Lung microvascular endothelial cell (primary cell): Measurements from ENCODE around the gene C17orf50. TPM values are rescaled to one million over a fixed set of nuclear protein-coding genes. Genes with fewer than 3 reads are reported as not detected.
A peak's percentile ranks its signal among the peaks of the same experiment; 100 is the strongest.

ENCODE experiments used
- DNase-seq, 2 donors: peaks; one replicate each; pipeline versions ENCODE4 v3.0.0 to v3.0.0-alpha.2; 2010; ENCODE audit warnings: low read depth in 2 of 2
- total RNA-seq: library from RNA; depleted of rRNA; stranded (reverse); fragments of >200 nt; gene quantifications from 2 replicates; pipeline ENCODE4 v1.2.1, GENCODE V29; 2014

Gene C17orf50
- total RNA-seq: not detected in 2 replicates

DNA sequence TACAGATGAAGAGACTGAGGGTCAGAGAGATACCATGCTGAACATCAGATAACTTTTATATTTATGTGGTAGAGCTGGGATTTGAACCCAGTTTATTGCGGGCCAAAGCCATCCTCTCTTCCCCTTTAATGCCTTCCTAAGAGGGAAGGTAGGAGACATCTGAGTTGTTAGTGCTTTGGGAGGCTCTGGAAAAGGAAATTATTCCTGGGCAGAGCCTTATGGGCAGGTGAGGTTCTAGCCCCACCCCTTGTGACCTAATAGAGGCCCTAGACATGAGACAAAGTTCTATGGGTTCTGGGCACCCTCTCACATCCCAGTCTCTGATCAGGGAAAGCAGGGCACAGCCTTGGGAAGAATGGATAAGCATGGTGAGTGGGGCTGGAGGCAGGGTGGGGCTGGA is at the start of gene C17orf50:
Gene C17orf50 (plus strand): TSS at position 301 of the 400 bp plus-strand sequence. CDS start 55 bp downstream, at position 356.
- no peak for DNase-seq

- DNase-seq: no peak
Observed at GRCh38 chr17:35710950-35711349, 49.7 kb upstream of the C17orf50 start.

- peak; percentile 39 to 98 for DNase-seq
Observed at GRCh38 chr17:35713069-35713728, 47.5 kb upstream of the C17orf50 start.

GRCh38 chr17:35714988-35715387 is 45.7 kb upstream of the C17orf50 start:
- DNase-seq: no peak

DNA sequence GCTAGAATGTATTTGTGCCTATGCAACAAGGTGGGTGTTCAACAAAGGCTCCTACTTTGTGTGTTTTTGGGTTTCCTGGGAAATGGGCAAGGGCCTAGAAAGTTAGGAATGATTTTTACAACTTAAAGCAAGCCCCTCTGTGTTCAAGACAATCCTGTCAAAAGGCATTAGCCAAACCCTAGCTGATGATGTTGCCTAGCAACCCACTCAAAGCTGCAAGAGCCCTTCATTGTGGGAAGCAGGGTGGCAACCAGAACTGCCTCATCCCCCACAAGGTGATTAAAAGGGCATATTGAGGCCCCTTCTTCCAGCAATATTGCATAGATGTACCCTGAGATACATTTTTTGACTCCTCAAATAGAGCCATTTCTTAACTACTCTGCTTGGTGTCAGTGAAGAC is 45.3 kb upstream of the C17orf50 start:
- DNase-seq: no peak

DNA sequence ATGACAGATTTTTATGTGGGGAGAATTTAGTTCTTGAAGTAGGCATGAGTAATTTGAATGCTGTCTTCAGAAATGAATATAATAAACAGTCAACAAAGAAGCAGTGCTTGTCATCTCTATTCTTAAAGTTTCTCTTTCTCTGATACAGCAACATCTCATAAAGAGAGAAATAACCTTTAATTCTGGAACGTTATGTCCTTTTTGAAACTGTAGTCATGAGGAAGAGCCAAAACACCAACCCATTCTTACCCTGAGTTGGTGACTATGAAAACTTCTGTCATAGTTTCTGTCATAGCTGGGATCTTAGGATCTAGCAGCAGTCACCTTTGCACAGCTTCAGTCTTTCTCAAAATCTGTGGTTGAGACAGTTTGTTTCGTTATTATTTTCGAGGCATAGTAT is 44.5 kb upstream of the C17orf50 start:
- no peak for DNase-seq

DNA sequence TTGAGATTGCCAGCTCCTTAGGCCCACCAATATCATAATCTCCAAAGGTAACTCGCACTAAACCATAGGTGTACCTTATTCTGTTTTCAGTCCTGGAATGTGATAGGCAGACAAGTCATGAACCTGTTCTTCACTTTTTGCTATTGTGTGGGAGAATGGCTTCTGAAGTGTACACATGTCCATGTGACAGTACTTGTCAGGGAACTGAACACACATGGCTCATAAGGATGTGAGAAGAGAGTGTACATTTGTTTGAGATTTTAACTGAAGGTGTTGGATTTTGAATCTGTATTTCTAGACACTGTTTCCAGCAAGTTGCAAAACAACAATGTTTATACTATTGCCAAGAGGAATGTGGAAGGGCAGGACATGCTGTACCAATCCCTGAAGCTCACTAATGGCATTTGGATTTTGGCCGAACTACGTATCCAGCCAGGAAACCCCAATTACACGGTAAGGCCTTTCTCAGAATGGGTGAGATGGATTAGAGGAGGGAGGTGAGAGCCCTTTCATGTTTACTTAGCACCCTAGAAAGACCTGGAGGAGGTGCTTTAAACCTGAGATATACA is 43.7 kb upstream of the C17orf50 start:
- DNase-seq: no peak

DNA sequence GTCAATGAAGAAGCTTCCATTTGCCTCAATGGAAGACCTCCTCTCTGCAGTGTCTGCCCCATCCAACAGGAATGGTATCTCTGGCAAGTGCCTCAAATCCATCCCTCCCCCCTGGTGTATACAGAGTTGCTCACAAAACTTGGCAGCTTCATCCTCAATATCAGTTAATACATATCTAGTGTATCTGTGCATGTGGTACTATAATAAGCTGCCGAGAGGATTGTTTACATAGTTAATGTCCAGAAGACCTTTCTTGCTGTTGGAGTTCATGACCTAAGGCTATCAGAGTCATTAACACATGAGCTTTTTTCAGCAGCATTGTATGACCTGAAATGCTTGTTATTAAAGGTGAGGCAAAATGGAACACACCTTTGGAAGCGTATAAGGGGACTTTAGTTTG is 43.2 kb upstream of the C17orf50 start:
- no peak for DNase-seq

- DNase-seq: no peak
Observed at GRCh38 chr17:35723735-35724134, 37.0 kb upstream of the C17orf50 start.

GRCh38 chr17:35725058-35725457 is 35.6 kb upstream of the C17orf50 start:
- no peak for DNase-seq

GRCh38 chr17:35725802-35726126 is 34.9 kb upstream of the C17orf50 start:
- no peak for DNase-seq

DNA sequence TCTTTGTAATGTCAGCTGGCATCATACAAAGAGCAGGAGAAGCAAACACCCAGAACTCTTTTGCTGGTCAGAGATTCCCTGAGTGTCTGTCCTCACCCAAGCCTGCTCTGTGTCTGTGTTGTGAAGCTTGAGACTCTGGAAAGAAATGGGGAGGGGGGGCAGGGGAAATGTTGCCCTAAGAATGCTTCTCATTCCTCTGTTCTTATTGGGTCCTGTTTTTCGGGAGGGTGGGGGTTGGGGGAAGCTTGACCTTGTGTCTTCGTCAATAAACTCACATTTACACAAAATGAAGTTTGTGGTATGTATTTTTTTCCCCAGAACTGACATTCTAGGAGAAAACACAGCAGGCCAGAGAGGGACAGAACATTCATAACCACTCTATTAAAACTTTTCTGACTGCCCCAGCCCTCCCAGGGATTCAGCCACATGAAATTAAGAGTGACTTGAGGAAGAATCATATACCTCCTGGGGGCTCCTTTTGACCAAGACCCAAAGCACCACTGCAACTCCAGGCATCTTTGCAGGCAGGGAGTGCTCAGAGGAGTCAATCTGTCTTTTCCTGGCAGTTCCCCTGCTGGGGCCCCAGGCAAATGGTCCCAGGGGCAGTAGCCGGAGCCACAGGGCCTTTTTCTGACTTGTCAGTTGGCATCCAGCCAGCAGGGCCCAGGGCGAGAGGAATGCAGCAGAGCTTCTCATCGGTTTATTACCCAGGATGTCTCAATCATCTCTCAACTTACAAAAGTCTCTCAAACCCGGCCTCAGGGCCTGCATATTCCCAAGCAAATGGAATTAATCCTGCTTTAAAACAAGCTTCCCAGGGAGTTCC is 34.3 kb upstream of the C17orf50 start:
- DNase-seq: peak in 1 of 2 donors; percentile 53

DNA sequence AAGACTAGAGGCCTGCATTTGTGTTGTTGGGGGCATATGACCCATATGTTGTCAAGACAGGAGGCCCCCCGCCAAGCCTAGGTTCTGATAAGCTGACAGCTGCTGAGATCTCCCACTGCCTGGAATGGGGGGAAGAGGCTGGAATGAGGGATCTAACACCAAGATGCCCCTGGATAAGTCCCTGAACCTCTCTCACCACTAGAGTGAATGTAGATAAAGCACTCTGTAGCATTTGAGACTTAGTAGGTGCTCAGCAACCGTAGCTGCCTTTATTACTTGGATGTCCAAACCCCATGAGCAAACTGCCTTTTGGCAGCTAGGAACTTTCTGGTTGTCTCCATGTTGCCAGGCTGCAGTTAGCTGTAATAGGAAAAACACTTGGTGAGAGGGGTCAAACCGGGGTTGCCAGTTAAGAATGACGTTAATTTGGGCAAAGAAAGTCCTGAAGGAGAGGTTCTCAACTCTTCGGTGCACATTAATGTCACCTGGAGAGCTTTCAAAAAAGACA is 33.7 kb upstream of the C17orf50 start:
- no peak for DNase-seq

GRCh38 chr17:35727635-35728034 is 33.1 kb upstream of the C17orf50 start:
- no peak for DNase-seq

- no peak for DNase-seq
Observed at GRCh38 chr17:35728551-35728950, 32.1 kb upstream of the C17orf50 start.

DNA sequence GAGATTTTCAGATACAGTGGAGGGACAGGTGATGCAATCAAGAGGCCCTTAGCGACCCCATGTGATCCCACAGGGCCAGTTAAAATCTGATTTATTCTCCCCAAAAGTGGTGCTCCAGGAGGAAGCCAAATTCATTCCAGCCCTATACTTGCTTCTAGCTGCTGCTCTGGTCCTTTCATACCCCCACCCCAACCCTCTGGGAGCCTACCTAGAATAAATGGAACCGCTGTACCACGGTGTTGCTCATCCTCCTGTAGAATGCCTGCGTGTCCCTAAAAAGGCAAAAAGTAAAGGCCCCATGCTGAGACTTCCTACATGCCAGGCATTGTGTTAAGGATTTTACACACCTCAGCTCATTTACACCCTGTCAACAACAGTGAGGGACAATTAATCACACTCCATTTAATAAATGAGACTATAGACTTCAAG is 31.3 kb upstream of the C17orf50 start:
- DNase-seq: no peak

DNA sequence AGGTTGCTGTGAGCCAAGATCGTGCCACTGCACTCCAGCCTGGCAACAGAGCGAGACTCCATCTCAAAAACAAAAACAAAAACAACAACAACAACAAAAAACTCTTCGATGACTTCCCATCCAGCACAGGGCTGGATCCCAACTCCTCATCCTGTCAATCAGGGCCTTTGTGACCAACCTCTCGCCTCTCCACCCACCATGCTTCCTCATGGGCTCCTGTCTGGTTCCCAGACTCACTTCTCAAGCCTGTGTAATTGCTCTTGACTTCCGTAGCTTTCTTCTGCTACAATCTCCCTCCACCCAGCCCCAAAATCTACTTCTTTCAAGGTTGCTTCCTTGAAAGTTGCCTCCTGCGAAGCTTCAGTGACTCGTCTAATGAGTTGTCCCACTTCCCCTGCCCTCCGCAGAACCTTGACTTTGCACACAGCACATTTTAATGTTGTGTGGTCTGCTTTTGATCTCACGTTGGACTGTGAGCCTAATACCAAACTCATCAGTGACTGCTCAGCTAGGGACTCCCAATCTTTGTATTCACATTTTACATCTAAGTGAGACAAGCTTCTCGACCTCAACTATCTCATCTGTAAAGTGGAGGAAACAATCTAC is 30.2 kb upstream of the C17orf50 start:
- no peak for DNase-seq

DNA sequence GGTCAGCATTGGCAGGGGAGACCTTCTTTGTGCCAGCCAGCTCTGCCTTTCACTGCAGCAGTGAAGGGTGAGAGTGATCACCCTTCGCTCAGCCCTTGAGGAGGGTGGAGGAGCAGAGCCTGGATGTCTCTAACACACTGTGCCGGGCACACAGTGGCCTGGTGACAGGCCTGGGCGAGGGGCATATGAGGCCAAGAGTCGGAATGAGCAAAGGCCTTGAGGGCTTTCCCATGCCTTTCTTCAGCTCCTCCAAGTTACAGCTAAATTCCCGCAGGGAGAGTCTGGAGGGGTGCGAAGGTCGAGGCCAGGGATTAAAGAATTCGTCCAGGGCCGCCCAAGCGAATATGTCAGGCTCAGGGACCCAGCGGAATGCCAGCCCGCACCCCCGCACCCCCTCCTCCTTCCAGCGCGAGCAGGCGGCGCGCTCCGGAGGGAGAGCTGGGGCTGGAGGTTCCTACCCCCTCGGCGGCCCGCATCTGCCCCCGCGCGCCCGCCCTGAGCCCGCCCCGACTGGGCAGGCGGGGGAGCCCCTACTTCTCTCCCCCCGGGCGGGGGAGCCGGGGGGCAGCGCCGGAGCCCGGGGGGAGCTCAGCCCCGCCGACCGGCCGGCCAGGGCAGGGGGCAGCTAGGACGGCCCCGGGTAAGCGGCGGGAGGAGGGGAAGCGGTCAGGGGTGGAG is 29.3 kb upstream of the C17orf50 start, which contains the start of gene RASL10B:
Gene RASL10B (plus strand): TSS at position 401 of the 678 bp plus-strand sequence. CDS start 3,546 bp downstream, outside the sequence.
- peak; percentile 23 to 33 for DNase-seq

DNA sequence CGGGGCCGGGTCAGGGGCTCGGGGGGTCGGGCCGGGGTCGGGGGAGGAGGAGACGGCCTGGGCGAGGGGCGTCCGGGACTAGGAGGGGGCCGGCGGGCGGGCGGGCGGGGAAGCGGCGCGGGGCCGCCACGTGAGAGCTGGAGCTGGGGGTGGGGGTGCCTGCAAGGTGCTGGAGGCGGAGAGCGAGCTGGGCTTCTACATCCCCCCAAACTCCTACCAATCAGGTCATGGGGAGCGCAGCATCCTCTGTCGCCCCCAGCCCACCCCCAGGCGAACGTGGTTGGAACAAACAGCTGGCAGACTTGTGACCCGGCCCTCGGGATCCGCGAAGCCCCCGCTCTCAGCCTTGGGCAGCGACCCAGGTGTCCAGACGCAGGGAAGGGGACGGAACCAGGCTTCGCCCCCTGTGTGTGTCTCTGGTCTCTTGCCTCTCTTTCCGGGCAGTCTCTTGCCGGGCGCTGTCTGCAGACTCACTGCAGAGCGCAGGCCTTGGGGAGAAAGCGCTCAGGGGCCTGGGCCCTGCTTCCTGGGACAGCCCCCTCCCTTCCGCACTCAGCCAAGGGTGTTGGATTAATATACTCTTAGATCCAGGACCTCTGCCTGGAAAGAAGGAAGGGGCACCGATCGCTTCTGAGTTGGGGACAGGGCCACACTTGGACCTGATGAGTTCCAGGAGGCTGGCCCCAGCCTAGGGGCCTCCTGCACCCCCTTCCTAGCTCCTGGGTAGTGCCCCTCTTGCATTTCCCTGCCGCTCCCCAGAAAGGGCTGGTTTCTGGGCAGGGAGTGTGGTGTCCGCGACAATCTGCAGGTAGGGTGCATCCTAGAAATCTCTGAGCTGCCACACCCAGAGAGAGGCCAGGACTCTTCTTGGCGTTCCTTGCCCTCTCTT is 28.5 kb upstream of the C17orf50 start:
- no peak for DNase-seq

- no peak for DNase-seq
Observed at GRCh38 chr17:35732806-35733136, 27.9 kb upstream of the C17orf50 start.
